OCI-LY7 (cell line): ENCODE data around the gene MTF1.

Experiments used
- CTCF ChIP-seq: fragments of 200-600 bp; sonication (generic); conservative IDR thresholded peaks from 2 replicates; pipeline ENCODE4 v1.5.1; 2014; ENCODE audit warnings: mild to moderate bottlenecking, antibody characterized with exemption, low read length, moderate library complexity, mixed read lengths
- EZH2phosphoT487 ChIP-seq: fragments of 200-600 bp; sonication (generic); IDR thresholded peaks from 2 replicates; pipeline ENCODE4 v1.6.1; 2018; ENCODE audit warnings: low read depth, borderline replicate concordance, mild to moderate bottlenecking, mixed run types, antibody characterized with exemption, low read length, moderate library complexity, mixed read lengths

GRCh38 chr1:37841652-37842051 lies 17.7 kb downstream of the MTF1 start:
- TF ChIP-seq CTCF = no peak
- no peak for TF ChIP-seq EZH2phosphoT487
